CD4-positive, CD25-positive, alpha-beta regulatory T cell (primary cell): Measurements from ENCODE around the gene MCHR1. TPM values are rescaled to one million over a fixed set of nuclear protein-coding genes. Genes with fewer than 3 reads are reported as not detected.

Source experiments
- ATAC-seq, 2 donors: fragments of 150-1000 bp; cut with Tn5 transposase; one replicate each; pipeline ENCODE4 v1.10.0; 2021; ENCODE audit warnings: low read depth in 2 of 2, moderate number of reproducible peaks in 2 of 2, moderate library complexity in 1 of 2
- DNase-seq, 3 donors: peaks; one replicate each; pipeline versions ENCODE4 v3.0.0 to v3.0.0-alpha.2; 2012 to 2022; ENCODE audit warnings: mixed read lengths in 1 of 3
- H3K27ac ChIP-seq: one replicate; pipeline ENCODE4 v1.7.0; 2013; ENCODE audit warnings: mild to moderate bottlenecking, low read length; ENCODE audit not compliant: insufficient read depth, poor library complexity, severe bottlenecking
- H3K27me3 ChIP-seq: one replicate; pipeline ENCODE4 v1.7.0; 2013; ENCODE audit warnings: low read length; ENCODE audit not compliant: control insufficient read depth, insufficient read depth
- H3K36me3 ChIP-seq: one replicate; pipeline ENCODE4 v1.7.0; 2013; ENCODE audit warnings: mild to moderate bottlenecking, low read length, moderate library complexity; ENCODE audit not compliant: control insufficient read depth, insufficient read depth
- H3K4me1 ChIP-seq: 2 replicates; pipeline ENCODE4 v1.7.0; 2013; ENCODE audit warnings: mild to moderate bottlenecking, low read length; ENCODE audit not compliant: insufficient read depth, control insufficient read depth, poor library complexity, severe bottlenecking
- H3K4me3 ChIP-seq: one replicate; pipeline ENCODE4 v1.7.0; 2013; ENCODE audit warnings: low read depth, mild to moderate bottlenecking, low read length, moderate library complexity
- H3K9me3 ChIP-seq, 2 experiments: 1 replicate in 1 of 2; 2 replicates in 1 of 2; pipeline ENCODE4 v1.7.0; 2013; ENCODE audit warnings: low read length in 2 of 2, mild to moderate bottlenecking in 1 of 2, moderate library complexity in 1 of 2; ENCODE audit not compliant: control insufficient read depth in 2 of 2
- H3K27ac Mint-ChIP-seq, 3 donors: one replicate each; pipeline ENCODE4 v1.8.0; 2020 to 2022; ENCODE audit warnings: mild to moderate bottlenecking in 3 of 3, mixed read lengths in 3 of 3, moderate library complexity in 2 of 3
- H3K27me3 Mint-ChIP-seq: one replicate; pipeline ENCODE4 v1.8.0; 2022; ENCODE audit warnings: mild to moderate bottlenecking, mixed read lengths
- H3K36me3 Mint-ChIP-seq: one replicate; pipeline ENCODE4 v1.8.0; 2020; ENCODE audit warnings: mixed read lengths
- H3K4me1 Mint-ChIP-seq, 4 donors: one replicate each; pipeline ENCODE4 v1.8.0; 2020 to 2022; ENCODE audit warnings: mixed read lengths in 4 of 4, mild to moderate bottlenecking in 1 of 4
- H3K4me3 Mint-ChIP-seq, 4 donors: one replicate each; pipeline ENCODE4 v1.8.0; 2020 to 2022; ENCODE audit warnings: mild to moderate bottlenecking in 4 of 4, mixed read lengths in 4 of 4, moderate library complexity in 3 of 4
- H3K9me3 Mint-ChIP-seq, 7 donors: one replicate each; pipeline ENCODE4 v1.8.0; 2020 to 2022; ENCODE audit warnings: mixed read lengths in 7 of 7, mild to moderate bottlenecking in 3 of 7, moderate library complexity in 2 of 7
- polyA plus RNA-seq, 4 donors: library from polyadenylated mRNA; unstranded; fragments of 300-500 nt; fragmentation: Illumina TruSeq; gene quantifications; one replicate each; pipeline ENCODE4 v1.2.3, GENCODE V29; 2021
- total RNA-seq: library from RNA; stranded (reverse); gene quantifications from one replicate; pipeline ENCODE4 v1.2.3, GENCODE V29; 2022

The MCHR1 gene, protein sequence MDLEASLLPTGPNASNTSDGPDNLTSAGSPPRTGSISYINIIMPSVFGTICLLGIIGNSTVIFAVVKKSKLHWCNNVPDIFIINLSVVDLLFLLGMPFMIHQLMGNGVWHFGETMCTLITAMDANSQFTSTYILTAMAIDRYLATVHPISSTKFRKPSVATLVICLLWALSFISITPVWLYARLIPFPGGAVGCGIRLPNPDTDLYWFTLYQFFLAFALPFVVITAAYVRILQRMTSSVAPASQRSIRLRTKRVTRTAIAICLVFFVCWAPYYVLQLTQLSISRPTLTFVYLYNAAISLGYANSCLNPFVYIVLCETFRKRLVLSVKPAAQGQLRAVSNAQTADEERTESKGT
- total RNA-seq (not detected), polyA plus RNA-seq (not detected)

DNA sequence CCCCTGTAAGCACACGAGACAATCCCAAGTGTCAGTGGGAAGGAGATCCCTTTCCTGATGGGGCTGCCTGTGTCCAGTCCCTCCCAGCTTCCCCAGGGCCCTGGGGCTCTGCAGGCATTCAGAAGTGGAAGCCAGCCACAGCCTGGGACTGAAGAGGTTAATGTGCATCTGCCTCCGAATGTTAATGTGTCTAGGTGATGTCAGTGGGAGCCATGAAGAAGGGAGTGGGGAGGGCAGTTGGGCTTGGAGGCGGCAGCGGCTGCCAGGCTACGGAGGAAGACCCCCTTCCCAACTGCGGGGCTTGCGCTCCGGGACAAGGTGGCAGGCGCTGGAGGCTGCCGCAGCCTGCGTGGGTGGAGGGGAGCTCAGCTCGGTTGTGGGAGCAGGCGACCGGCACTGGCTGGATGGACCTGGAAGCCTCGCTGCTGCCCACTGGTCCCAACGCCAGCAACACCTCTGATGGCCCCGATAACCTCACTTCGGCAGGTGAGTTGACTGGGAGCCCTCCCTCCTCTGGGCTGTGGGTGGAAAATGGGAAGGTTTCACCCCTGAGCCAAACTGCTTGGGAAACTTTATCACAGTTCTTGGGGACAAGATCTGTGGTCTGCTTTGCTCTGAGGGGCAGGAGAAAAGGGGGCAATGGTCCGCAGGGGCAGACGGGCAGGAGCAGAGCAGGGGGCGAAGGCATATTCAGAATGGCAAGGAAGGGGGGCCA lies at the start of gene MCHR1:
Gene MCHR1, plus strand, starts transcription at position 236 of the 715 bp plus-strand sequence. Its CDS starts 169 bp downstream, at position 405.
- Mint-ChIP-seq H3K36me3 (no peaks in the 10 kb centered on the region), H3K9me3 (no peaks in the 10 kb centered on the region), H3K27ac (no peak within 1 kb of the TSS), H3K4me3 (no peak within 1 kb of the TSS), H3K4me1 (peaks cover 3 to 10% (median 8%) of the 10 kb centered on the region in 4 donors), H3K27me3 (peaks cover 15% of the 10 kb centered on the region)
- Histone ChIP-seq H3K36me3 (no peaks in the 10 kb centered on the region), H3K4me1 (peaks cover 5% of the 10 kb centered on the region), H3K9me3 (no peaks in the 10 kb centered on the region), H3K27ac (no peak within 1 kb of the TSS), H3K4me3 (no peak within 1 kb of the TSS), H3K27me3 (no peaks in the 10 kb centered on the region)
- DNase-seq (no peak), ATAC-seq (no peak)

DNA sequence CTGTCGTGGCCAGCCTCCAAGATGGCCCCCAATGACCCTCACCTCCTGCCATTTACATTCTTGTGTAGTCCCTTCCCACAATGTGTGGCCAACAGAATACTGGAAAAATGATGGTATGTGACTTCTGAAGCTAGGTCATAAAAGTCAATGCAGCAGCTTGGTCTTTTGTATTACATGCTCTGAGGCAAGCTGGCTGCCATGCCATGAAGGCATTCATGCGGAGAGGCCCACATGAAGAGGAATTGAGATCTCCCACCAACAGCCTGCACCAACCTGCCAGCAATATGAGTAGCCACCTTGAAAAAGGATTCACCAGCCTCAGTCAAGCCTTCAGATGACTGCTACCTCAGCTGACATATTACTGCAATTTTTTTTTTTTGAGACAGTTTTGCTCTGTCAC lies 47.4 kb upstream of the MCHR1 start:
- H3K4me1 ChIP-seq = peaks cover 19% of the 10 kb centered on the region
- H3K36me3 ChIP-seq = no peaks in the 10 kb centered on the region
- Mint-ChIP-seq H3K27ac (no peak overlapping the region), H3K4me3 (no peak overlapping the region), H3K27me3 (no peaks in the 10 kb centered on the region), H3K36me3 (peaks cover 4% of the 10 kb centered on the region), H3K9me3 (no peaks in the 10 kb centered on the region), H3K4me1 (peaks cover 18 to 79% (median 52%) of the 10 kb centered on the region in 4 donors)
- H3K4me3 ChIP-seq = no peak overlapping the region
- DNase-seq (no peak), ATAC-seq (no peak)
- H3K27me3 ChIP-seq = no peaks in the 10 kb centered on the region
- H3K9me3 ChIP-seq = no peaks in the 10 kb centered on the region
- no peak overlapping the region for H3K27ac ChIP-seq

DNA sequence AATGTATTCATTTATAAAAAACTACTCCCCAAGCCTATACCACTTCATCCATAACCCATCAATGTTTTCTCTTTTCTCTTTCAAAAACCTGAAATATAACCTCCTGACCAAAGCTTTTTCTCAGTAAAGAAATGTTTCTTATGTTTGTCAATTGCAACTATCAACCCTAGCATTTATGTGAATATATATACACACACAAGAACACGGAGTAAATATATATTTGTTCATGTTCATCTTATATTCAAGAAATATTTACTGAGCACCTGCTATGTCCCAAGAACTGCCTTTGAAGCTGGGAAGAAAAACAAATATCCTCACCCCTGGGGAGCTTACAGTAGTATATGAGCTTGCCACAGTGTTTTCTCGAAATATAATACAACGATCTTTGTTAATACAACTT lies 46.2 kb upstream of the MCHR1 start:
- H3K27me3 ChIP-seq = no peaks in the 10 kb centered on the region
- H3K36me3 ChIP-seq = no peaks in the 10 kb centered on the region
- ATAC-seq (no peak), DNase-seq (no peak)
- peak overlapping the region in 2 of 4 donors; percentile 47 to 98 for H3K4me3 Mint-ChIP-seq
- no peaks in the 10 kb centered on the region for H3K9me3 ChIP-seq
- H3K27ac Mint-ChIP-seq = peak overlapping the region in 1 of 3 donors; percentile 27
- H3K4me3 ChIP-seq = no peak overlapping the region
- H3K4me1 Mint-ChIP-seq = peaks cover 23 to 75% (median 47%) of the 10 kb centered on the region in 4 donors
- H3K27ac ChIP-seq = no peak overlapping the region
- H3K27me3 Mint-ChIP-seq = peaks cover 6% of the 10 kb centered on the region
- peaks cover 30% of the 10 kb centered on the region for H3K4me1 ChIP-seq
- peaks cover 4% of the 10 kb centered on the region for H3K36me3 Mint-ChIP-seq
- H3K9me3 Mint-ChIP-seq = no peaks in the 10 kb centered on the region

- Mint-ChIP-seq H3K4me3 (peak overlapping the region; percentile 93 to 98 (median 94)), H3K27ac (peak overlapping the region in 1 of 3 donors; percentile 52), H3K27me3 (peaks cover 6% of the 10 kb centered on the region), H3K36me3 (no peaks in the 10 kb centered on the region), H3K9me3 (no peaks in the 10 kb centered on the region), H3K4me1 (peaks cover 23 to 66% (median 42%) of the 10 kb centered on the region in 4 donors)
- ATAC-seq = no peak
- Histone ChIP-seq H3K4me1 (peaks cover 33% of the 10 kb centered on the region), H3K27ac (no peak overlapping the region), H3K9me3 (no peaks in the 10 kb centered on the region), H3K36me3 (no peaks in the 10 kb centered on the region), H3K4me3 (peak overlapping the region; percentile 67), H3K27me3 (no peaks in the 10 kb centered on the region)
- no peak for DNase-seq
Measured at GRCh38 chr22:40634119-40634903, 45.0 kb upstream of the MCHR1 start.

- H3K9me3 Mint-ChIP-seq = no peaks in the 10 kb centered on the region
- no peak overlapping the region for H3K27ac ChIP-seq
- peaks cover 10% of the 10 kb centered on the region for H3K27me3 Mint-ChIP-seq
Measured at GRCh38 chr22:40635043-40635939, 44.0 kb upstream of the MCHR1 start.

DNA sequence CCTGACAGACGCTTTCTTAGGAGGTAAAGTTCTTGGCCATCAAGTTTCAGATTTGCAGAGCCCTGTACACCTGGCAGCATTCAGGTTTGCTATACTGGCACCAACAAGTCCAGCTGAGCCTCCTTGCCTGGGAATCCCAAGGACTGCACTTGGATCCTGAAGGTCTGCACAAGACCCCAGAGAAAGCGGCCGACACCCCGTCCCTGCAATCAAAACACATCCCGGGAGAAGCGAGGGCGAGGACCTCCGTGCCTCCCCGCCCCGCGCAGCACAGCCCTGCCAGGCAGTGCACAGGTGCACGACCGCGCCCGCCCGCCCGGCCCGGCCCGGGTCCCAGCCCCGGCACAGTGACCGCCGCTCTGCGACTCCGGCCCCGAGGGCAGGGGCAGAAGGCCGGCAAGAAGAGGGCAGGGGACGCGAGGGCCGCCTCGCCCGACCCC lies 43.3 kb upstream of the MCHR1 start:
- ATAC-seq = no peak

More at GRCh38 chr22:40635043-40635939, 44.0 kb upstream of the MCHR1 start:
- Mint-ChIP-seq H3K4me1 (peaks cover 23 to 61% (median 39%) of the 10 kb centered on the region in 4 donors), H3K36me3 (no peaks in the 10 kb centered on the region), H3K4me3 (peak overlapping the region; percentile 93 to 98 (median 94)), H3K27ac (peak overlapping the region; percentile 50 to 99 (median 92))
- no peaks in the 10 kb centered on the region for H3K9me3 ChIP-seq
- DNase-seq = no peak
- H3K27me3 ChIP-seq = no peaks in the 10 kb centered on the region
- peak overlapping the region; percentile 67 for H3K4me3 ChIP-seq
- peaks cover 33% of the 10 kb centered on the region for H3K4me1 ChIP-seq
- H3K36me3 ChIP-seq = no peaks in the 10 kb centered on the region
- ATAC-seq = no peak

More for the DNA sequence above, 43.3 kb upstream of the MCHR1 start:
- H3K27ac ChIP-seq = peak overlapping the region; percentile 89
- no peaks in the 10 kb centered on the region for H3K9me3 ChIP-seq
- Mint-ChIP-seq H3K36me3 (no peaks in the 10 kb centered on the region), H3K27ac (peak overlapping the region; percentile 44 to 99 (median 92)), H3K9me3 (no peaks in the 10 kb centered on the region), H3K4me3 (peak overlapping the region; percentile 94 to 99 (median 98)), H3K27me3 (peaks cover 10% of the 10 kb centered on the region), H3K4me1 (peaks cover 23 to 59% (median 39%) of the 10 kb centered on the region in 4 donors)
- no peaks in the 10 kb centered on the region for H3K36me3 ChIP-seq
- H3K27me3 ChIP-seq = no peaks in the 10 kb centered on the region
- peak overlapping the region; percentile 67 for H3K4me3 ChIP-seq
- H3K4me1 ChIP-seq = peaks cover 33% of the 10 kb centered on the region
- DNase-seq = peak in 1 of 3 donors; percentile 17
